H54 (cell line): ENCODE measurements around the gene APOBEC3B.
"Not testable (repeated sequence)": the region's sequence is repeated elsewhere in the genome, so short reads cannot be mapped to it uniquely, and the experiment has no call there.

ENCODE experiments used
- DNase-seq: peaks from one replicate; pipeline ENCODE4 v3.0.0; 2011; ENCODE audit warnings: low spot score, mixed read lengths; ENCODE audit not compliant: insufficient read length
- FAIRE-seq: peaks from 3 replicates; lab custom pipeline; 2011; peaks lifted over from hg19 to GRCh38; lab: Jason Lieb, UNC
- POLR2A ChIP-seq: IDR thresholded peaks from 2 replicates; pipeline ENCODE4 v1.6.1; 2011; ENCODE audit warnings: low read depth, mild to moderate bottlenecking, low read length

Gene APOBEC3B

GRCh38 chr22:38967451-38968450 is 14.4 kb upstream of the APOBEC3B start:
- no peak for DNase-seq
- TF ChIP-seq POLR2A = no peak
- no peak for FAIRE-seq

DNA sequence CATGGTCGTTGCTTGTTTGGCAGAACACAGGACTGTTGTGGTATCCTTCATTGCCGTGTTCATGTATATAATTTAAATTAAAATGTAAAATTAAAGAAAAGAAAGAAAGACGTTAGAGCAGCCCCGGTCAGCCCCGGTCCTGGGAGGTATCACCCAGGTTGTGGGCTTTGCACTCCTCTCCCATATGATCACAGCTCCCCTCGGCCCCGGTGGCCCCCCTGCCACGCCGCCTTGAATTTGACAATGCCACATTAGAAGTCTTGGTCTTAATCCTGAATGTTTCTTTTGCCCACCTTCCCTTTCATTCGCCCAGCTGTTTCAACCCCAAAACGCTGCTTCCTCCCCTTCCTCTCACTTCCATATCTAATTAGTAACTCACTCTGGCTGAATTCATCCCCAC is 13.3 kb upstream of the APOBEC3B start:
- no peak for FAIRE-seq
- no peak for DNase-seq
- TF ChIP-seq POLR2A = no peak

GRCh38 chr22:38970551-38970950 is 11.6 kb upstream of the APOBEC3B start:
- FAIRE-seq = no peak
- no peak for DNase-seq
- TF ChIP-seq POLR2A = no peak

DNA sequence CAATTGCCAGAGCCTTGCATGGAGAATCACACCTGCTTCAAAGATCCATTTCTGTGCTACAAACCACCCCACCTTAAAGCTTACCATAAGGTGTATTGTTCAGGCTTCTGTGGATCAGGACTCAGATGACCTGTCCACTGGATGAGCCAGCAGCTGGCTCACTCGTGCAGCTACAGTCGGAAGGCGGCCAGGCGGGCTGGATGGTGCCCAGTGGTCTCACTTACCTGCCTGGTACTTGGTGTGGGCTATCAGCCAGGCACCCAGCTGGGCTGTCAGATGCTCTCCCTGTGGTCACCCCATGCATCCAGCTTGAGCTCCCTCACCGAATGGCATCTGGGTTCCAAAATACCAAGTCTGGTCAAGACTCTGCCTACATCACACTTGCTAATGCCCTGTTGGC is 10.9 kb upstream of the APOBEC3B start:
- DNase-seq = no peak
- no peak for TF ChIP-seq POLR2A
- FAIRE-seq = no peak

DNA sequence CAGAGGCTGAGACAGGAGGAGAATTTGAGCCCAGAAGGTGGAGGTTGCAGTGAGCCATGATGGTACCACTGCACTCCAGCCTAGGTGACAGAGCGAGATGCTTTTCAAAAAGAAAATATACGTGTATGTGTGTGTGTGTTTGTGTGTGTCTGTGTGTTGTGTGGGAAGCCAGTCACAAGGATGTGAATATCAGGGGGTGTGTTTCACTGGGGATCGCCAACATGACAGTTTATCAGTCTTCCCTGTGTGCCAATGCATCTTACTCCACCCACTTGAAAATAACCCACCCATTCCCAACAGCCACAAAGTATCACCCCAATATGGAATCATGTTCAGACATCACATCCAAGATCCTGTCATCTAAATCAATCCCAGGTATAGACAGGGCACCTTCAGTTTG is 10.4 kb upstream of the APOBEC3B start:
- FAIRE-seq = no peak
- no peak for TF ChIP-seq POLR2A
- DNase-seq = no peak

DNA sequence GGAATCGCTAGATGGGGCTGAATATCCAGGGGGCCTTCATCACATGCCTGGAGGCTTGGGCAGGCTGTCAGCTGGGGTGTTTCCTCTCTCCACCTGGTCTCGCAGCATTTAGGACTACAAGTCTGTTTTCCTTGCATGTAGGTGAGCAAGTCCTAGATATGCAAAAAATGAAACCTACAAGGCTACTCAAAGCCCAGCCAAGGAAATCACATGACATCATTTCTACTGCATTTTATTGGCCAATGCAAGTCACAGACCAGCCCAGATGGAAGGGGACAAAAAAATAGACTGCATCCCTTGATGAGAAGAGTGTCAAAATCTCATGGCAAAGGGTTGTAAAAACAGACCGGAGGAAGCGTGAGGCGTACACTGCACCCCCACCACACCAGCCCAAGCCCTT is 9.6 kb upstream of the APOBEC3B start:
- FAIRE-seq (no peak), DNase-seq (no peak)
- no peak for TF ChIP-seq POLR2A

DNA sequence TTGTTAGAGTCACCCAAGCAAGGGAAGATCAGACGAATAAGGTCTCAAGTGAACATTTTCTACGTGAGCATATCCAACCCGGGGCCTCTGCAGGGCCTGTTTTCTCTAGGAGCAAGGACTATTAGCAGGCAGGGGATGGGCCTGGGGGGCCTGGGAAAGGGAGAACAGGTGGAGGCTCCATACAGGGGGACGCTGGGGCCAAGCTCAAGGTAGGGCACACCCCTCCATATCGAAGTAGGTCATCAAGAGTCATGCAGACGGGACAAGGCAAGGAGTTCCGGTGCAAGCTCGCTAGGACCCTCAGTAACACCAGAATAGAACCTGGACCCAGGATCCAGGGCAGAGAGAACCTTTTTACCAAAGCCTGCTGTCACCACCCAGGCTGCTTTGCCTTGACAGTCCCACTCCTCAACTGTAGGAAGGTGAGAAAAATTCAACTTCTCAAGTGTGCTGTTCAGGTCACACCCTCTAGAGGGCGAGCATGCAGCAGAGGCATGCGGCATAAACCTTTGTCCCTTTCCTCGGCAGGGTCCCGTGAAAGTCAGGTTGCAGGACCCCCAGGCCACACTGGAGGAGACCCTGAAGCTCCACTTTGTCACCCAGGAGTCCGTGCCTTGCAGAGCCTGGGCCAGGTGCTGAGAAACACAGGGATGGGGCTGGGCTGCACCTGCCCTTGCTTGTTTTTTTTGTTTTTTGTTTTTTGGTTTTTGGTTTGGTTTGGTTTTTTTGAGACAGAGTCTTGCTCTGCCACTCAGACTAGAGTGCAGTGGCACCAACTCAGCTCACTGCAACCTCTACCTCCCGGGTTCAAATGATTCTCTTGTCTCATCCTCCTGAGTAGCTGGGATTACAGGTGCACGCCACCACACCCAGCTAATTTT is 8.6 kb upstream of the APOBEC3B start:
- DNase-seq (no peak), FAIRE-seq (no peak)
- TF ChIP-seq POLR2A = no peak

DNA sequence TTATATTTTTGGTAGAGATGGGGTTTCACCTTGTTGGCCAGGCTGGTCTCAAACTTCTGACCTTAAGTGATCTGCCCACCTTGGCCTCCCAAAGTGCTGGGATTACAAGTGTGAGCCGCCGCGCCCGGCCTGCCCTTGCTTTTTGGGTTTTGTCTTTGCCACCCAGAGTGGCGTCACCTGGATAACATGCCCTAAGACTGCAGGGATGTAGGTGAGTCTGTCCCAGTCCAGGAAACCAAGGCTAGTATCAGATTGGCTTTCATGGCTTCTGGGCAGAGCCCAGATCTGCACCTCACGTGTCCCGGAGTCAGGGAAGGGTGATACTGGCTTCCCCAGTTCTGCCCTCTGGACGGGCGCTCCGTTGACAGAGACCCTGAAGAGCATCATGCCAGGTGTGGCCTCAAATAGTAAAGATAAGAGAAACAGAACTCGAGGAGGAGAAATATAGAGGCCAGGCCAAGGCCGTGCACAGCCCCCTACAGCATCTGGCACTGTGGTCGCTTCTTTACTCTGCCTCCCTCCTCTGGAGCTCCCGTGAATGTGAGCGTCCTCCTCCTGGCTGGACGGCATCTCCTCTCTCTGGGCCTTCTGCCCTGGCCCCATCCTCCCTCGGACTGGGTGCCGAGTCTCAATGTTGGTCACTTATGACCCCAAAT is 7.8 kb upstream of the APOBEC3B start:
- no peak for DNase-seq
- no peak for TF ChIP-seq POLR2A
- FAIRE-seq = no peak

GRCh38 chr22:38974826-38975175 is 7.3 kb upstream of the APOBEC3B start:
- FAIRE-seq (no peak), DNase-seq (no peak)
- TF ChIP-seq POLR2A = no peak

- not testable (repeated sequence) for DNase-seq, FAIRE-seq
These were observed 4.9 kb upstream of the APOBEC3B start for GRCh38 chr22:38977289-38977688.

DNA sequence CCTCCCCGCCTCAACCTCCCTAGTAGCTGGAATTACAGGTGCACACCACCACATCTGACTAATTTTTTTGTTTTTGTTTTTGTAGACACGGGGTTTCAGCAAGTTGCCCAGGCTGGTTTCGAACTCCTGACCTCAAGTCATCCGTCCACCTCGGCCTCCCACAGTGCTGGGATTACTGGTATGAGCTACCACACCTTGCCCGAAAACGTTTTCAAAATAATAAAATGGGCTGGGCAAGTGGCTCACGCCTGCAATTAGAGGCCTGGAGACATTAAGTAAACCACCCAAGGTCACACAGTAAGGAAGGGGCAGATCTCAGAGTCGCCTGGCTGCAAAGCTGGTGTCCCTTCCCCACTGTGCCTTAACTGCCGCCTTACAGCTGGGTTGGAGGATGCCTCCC is 1.6 kb upstream of the APOBEC3B start:
- FAIRE-seq, DNase-seq: not testable (repeated sequence)

DNA sequence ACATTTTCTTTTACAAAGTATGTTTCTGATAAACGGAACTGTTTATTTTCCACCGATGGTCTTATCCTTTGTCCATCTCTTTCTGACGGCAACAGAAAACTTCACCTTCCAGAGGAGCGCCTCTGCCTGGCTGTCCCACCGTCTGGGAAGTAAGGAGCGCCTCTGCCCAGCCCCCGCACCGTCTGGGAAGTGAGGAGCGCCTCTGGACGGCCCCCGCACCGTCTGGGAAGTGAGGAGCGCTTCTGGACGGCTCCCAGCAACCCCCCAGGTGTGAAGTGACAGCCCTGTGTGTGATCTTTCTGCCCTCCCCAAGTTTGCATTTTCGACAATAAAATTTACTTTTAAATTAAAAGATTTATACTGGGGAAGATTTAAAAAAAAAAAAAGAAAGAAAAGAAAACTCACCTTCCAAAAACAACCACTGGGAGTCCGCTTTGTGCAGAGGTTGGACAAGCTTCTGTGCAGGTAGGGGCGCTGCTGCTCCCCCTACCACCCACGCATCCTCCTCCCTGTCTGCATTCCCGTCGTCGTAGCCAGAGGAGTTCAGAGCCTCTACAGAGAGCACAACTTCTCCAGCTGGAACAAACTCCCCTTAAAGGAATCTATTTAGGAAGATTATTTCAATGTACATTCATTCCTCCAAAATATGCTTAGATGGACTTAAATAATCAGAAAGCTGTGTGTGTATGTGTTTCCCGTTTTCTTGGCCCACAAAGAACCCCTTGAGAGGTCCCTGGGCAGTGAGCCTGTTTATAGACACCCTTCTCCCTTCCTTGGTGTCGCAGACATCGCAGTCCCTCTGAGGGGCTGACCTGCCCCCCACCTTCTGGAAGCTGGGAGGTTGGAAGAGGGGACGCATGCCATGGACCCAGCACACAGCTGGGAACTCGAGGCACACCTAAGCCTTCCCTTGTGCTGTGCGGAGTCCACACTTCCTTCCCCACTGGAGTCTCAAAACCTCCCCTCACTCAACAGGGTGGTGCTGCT is 849 bp upstream of the APOBEC3B start:
- no peak for TF ChIP-seq POLR2A
- DNase-seq (no peak), FAIRE-seq (no peak)

- no peak for FAIRE-seq
- DNase-seq = no peak
These were observed 2.1 kb downstream of the APOBEC3B start for GRCh38 chr22:38984224-38984623.

GRCh38 chr22:38984784-38985757 is 2.9 kb downstream of the APOBEC3B start:
- DNase-seq = not testable (repeated sequence)
- FAIRE-seq = peak; percentile 15

More at GRCh38 chr22:38984224-38984623, 2.1 kb downstream of the APOBEC3B start:
- no peak for TF ChIP-seq POLR2A
